Activated CD4-positive, CD25-positive, alpha-beta regulatory T cell (primary cell): ENCODE data around the gene ISG15.

Experiments
- DNase-seq, 4 experiments: peaks; one replicate each; lab custom pipeline; 2025; lab: John Stamatoyannopoulos, UW

ISG15 gene

DNA sequence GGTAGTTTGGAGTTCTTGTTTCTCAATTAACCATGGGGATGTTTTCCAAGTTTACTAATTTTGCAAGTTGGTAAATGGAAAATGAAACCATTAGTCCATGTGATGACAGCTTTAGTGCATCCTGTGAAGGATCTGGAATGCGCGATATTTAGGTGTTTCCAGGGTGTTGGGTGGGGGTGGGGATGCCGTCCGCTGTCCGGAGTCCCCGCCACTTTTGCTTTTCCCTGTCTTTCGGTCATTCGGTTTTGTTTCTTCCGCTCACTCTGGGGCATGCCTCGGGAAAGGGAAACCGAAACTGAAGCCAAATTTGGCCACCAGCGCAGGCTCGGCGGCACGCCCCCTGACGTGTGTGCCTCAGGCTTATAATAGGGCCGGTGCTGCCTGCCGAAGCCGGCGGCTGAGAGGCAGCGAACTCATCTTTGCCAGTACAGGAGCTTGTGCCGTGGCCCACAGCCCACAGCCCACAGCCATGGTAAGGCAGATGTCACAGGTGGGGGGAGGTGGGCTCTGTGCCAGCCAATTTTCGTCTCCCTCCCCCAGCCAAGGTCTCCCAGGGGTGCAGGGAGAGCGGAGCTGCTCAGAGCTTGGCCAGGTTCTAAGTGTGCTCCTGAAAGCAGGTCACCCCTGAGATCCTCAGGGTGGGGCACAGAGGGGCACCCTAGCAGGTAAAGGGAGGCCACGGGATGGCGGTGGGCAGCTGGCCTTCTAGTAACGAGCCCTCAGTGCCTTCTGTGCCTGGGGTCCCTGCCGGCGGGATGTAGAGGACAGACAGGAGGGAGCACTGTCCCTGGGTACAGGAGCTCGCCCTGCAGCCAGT lies at the start of gene ISG15:
Gene ISG15, plus strand, starts transcription at position 393 of the 817 bp plus-strand sequence. Its CDS starts 77 bp downstream, at position 470.
- peak; percentile 58 to 89 (median 80) for DNase-seq

DNA sequence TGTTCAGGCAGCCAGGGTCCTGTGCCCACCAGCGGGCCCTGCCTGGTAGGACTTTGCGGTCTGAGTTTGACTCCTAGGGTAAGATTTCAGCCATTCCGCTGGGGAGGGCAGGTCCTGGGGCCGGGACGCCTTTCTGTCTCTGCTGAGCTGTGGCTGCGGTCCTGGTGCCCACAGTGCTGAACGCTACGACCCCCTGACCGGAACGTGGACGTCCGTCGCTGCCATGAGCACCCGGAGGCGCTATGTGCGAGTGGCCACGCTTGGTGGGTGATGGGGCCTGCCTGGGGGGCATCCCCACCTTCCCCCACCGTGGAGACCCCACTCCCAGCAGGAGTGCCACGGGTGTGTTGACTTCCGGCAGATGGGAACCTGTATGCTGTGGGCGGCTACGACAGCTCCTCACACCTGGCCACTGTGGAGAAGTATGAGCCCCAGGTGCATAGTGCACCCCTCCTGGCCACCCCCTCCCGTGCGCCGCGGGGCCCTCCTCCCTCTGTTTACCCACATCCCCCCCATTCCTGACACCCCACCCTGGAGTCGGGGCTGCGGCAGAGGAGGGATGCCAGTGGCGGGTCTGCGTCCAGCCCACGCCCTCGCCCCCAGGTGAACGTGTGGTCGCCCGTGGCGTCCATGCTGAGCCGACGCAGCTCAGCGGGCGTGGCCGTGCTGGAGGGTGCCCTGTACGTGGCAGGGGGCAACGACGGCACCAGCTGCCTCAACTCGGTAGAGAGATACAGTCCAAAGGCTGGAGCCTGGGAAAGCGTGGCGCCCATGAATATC lies 49.4 kb upstream of the ISG15 start:
- DNase-seq = no peak

DNA sequence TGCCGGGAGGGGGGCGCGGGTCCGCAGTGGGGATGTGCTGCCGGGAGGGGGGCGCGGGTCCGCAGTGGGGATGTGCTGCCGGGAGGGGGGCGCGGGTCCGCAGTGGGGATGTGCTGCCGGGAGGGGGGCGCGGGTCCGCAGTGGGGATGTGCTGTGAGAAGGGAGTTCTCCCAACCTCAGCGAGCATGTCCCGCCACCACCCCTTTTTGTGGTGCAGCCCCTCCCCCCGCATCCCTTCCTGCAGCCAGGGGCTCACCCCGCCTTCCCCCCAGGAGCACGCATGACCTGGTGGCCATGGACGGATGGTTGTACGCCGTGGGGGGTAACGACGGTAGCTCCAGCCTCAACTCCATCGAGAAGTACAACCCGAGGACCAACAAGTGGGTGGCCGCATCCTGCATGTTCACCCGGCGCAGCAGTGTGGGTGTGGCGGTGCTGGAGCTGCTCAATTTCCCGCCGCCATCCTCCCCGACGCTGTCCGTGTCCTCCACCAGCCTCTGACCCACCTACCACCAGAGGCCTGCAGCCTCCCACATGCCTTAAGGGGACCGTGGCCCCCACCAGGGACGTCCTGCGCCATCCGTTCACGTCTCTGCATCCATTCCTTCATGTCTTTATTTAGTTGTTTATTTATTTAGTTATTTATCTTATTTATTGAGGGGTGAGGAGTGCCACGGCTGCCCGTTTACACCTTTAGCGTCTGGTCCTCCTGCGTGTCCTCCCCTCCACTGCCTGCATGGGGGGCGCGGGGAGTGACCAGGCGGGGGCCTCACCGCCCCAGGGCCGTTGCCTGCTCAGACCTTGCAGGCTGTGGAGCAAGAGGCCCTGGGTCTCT lies 48.4 kb upstream of the ISG15 start:
- DNase-seq = no peak

DNA sequence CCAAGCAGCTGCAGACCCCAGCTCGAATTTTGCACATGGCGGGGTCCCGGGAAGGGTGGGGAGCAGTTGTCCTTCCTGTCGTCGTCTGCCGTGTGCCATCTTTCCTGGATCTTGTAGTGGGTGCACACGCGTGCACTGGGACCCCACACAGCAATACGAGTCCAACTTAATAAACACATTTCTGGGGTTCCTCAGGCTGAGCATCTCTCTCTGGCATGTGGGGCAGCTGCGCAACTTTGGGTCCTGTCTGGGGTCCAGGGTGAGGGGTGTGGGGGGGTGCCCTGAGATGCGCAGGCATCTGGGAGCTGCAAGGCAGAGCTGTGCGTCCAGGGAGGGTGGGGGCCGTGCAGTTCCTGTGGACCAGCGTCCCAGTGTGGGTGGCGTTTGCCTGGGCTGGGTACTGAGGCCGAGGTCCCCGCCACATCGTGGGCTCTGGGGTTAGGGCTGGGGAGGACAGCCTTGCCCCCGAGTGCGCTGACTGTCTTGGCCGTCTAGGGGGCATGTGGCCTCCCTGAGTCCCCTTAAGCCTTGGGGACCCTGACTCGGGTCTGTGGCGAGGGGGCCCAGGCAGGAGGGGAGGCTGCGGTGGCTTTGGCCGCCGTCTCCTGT lies 47.7 kb upstream of the ISG15 start:
- no peak for DNase-seq

DNA sequence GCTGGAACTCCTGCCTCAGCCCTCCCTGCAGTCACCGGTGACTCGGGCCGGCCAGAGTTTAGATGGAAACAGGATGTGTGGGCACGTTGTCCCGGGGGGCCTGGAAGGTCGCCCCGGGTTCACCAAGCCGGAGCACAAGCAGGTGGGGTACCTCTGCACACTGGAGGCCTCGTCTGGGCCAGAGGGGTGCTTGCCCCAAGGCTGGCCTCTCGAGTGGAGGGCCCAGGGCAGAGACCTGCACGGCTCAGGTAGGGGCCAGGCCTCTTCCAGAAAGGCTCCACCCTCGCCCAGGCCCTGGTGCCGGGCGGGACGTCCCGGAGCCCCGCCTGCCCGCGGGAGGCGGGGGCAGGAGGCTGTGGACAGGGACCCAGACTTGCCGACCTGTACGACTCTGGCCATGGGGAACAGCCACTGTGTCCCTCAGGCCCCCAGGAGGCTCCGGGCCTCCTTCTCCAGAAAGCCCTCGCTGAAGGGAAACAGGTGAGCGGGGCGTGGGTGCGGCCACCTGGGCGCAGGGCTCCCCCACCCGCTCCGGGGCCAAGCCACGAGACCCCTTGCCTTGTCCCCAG lies 47.1 kb upstream of the ISG15 start, which contains the start of gene PLEKHN1:
Gene PLEKHN1, plus strand, starts transcription at position 348 of the 569 bp plus-strand sequence. Its CDS starts 50 bp downstream, at position 398.
- no peak for DNase-seq

DNA sequence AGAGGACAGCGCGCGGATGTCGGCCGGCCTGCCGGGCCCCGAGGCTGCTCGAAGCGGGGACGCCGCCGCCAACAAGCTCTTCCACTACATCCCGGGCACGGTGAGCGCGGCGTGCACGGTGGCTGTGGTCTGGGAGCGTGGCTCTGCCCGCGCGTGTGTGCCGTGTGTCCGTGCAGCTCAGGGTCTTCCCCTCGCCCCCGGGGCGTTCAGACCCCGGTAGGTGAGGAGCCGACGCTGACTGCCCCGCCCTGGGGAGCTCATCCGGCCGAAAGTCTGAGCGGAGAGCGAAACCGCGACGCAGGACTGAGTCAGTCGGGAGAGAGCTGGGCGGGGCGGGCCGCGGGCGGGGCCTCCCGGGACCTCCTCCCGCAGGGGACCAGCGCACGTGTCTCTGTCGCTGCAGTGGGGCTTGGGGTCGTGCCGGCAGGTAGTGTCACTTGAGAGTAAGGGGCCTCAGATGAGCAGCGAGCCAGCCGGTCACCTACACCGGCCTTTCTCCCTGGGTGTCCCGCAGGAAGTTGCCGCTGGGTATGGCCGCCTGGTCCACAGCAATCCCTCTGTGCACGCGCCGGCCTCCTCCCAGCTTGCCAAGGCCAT lies 46.5 kb upstream of the ISG15 start:
- peak; percentile 61 to 79 (median 70) for DNase-seq

DNA sequence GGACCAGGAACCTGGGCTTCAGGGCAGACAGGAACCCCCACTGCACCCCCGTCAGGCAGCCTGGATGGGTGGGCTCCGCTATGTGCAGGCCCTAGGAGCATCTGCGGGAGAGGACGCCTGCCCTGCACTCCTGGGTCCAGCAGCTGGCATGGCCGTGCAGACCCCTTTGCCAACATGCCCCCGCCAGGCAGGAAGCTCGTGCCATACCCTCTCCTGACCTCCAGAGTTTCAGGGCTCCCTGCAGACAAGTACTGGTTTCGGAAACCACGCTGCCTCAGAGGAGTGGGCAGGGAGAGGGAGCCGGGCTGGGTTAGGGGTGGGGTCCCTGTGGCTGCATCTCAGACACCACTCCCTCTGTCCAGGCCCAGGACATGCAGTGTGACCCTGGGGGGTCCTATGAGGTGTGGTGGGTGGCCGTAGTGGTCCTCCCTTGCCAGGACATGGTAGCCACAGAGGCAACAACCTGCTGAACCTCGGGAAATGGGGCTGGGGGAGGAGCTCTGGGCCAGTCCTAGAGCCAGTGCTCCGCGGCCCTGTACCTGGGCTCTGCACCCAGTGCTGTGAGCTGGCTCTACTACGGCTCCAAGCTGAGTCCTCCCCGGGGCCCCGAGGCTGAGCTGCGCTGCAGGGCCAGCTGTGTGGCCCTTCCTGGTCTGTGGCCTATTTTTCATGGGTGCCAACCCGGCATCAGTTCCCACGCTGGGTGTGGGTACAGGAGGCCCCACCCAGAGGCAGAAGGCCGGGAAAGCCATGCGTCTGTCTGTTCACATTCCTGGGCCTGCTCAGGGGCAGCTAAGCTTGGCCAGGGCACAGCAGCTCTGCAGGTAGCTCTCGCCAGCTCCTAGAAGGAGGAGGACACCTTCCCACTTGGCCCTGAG lies 45.6 kb upstream of the ISG15 start:
- DNase-seq = no peak

DNA sequence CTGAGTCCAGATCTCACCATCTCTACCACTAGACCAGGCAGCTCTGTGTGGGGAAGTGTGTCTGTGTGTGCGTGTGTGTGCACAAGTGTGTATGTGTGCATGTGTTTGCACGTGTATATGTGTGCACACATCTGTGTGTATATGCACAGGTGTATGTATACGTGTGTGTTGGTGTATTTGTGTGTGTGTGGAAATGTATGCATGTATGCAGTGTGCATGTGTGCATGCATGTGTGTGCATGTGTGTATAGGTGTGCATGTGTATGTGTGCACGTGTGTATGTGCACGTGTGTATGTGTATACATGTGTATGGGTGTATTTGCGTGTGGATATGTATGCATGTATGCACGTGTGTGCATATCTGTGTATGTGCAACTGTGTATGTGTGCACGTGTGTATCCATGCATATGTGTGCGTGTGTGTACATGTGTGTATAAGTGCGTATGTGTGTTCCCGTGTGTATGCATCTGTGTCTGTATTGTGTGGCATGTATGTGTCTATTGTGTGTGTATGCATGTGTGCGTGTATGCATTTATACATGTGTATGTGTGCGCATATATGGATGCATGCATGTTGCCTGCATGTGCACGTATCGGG lies 43.9 kb upstream of the ISG15 start:
- no peak for DNase-seq

DNA sequence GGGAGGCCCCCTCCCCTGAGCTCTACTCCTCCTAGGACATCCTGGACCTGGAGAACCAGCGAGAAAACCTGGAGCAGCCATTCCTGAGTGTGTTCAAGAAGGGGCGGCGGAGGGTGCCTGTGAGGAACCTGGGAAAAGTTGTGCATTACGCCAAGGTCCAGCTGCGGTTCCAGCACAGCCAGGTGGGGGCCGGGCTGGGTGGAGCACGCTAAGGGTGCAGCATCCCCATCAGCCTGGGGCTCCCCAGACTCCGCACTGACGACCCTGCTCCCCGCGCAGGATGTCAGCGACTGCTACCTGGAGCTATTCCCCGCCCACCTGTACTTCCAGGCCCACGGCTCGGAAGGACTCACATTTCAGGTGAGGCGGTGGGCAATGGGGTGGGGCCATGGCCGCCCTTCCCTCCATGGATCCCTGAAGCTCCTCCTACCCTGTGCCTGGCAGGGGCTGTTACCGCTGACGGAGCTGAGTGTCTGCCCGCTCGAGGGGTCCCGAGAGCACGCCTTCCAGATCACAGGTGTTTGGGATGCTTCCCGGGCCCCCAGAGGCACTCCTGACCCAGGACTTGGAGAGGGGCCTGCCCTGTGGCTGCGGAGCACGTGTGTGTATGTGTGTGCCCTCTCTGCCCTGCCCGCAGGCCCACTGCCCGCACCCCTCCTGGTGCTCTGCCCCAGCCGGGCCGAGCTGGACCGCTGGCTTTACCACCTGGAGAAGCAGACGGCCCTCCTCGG lies 42.9 kb upstream of the ISG15 start:
- no peak for DNase-seq

DNA sequence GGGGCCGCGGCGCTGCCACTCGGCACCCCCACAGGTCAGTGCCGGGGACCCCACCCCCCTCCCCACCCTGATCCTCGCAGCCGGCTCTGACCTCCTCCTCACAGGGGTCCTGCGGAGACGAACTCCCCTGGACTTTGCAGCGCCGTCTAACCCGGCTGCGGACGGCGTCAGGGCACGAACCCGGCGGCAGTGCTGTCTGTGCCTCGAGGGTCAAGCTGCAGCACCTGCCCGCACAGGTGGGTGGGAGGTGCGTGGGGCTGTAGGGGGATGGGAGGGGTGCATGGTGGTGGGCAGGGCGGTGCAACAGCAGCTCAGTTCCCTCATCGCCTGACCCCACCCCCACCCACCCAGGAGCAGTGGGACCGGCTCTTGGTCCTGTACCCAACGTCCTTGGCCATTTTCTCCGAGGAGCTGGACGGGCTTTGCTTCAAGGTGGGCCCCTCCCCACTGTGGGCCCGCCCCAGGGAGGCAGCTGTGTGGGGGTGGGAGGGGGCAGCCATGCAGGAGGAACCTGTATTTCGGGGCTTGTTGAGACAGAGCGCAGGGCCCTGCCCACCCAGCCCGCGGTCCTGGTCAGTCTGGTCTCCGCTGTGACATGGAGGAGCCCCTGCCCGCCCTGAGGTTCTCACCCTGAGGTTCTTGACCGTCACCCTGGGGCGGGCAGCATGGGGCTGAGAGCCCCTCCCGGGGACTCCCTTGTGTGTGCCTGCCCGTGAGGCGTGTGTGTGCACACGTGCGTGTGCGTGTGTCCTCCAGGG lies 42.1 kb upstream of the ISG15 start:
- no peak for DNase-seq

DNA sequence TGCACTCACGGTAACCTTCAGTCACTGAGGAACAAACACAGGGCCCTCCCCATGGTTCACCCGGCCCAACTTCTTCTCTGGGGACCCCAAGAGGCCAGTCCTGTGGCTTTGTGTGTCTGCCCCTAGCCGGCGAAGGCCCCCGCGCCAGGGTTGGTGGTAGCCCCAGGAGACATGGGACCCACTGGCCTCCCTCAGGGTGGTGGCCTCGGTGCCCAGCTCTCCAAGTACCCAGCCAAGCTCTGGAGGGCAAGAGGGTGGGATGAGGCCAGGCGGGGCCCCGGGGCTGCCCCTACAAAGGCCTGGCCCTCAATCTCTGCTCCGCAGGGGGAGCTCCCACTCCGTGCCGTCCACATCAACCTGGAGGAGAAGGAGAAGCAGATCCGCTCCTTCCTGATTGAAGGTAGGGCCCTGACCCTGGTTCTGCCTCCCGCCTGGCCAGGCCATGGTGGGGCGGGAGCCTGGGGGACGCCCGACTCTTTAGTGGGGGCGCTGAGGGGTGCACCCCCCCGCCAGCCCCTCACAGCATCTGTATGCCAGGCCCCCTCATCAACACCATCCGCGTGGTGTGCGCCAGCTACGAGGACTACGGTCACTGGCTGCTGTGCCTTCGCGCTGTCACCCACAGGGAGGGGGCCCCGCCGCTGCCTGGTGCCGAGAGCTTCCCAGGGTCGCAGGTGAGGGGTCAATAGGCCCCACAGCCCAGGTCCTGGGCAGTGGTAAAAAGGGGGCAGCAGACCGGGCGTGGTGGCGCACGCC lies 41.4 kb upstream of the ISG15 start:
- no peak for DNase-seq

DNA sequence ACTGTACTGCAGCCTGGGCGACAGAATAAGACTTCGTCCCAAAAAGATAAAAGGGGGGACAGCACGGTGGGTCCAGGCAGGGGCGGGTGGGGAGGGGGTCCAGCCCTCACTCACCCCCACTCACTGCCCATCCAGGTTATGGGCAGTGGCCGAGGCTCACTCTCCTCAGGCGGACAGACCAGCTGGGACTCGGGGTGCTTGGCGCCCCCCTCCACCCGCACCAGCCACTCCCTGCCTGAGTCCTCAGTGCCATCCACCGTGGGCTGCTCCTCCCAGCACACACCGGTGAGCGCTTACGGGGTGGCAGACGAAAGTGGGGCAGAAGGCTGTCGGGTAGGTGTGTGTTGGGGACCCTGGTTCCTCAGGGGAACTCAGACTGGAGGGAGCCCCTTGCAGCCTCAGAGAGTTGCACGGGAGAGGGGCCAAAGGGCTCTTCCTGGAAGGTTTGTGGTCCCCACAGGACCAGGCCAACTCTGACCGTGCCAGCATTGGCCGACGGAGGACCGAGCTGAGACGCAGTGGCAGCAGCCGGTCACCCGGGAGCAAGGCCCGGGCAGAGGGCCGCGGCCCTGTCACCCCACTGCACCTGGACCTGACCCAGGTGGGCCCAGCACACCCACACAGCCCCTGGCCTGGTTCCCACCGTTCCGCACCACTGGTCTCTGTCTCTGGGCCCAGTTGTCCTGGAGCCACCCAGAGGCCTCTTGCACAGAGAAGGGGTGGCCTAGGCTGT lies 40.4 kb upstream of the ISG15 start:
- no peak for DNase-seq

DNA sequence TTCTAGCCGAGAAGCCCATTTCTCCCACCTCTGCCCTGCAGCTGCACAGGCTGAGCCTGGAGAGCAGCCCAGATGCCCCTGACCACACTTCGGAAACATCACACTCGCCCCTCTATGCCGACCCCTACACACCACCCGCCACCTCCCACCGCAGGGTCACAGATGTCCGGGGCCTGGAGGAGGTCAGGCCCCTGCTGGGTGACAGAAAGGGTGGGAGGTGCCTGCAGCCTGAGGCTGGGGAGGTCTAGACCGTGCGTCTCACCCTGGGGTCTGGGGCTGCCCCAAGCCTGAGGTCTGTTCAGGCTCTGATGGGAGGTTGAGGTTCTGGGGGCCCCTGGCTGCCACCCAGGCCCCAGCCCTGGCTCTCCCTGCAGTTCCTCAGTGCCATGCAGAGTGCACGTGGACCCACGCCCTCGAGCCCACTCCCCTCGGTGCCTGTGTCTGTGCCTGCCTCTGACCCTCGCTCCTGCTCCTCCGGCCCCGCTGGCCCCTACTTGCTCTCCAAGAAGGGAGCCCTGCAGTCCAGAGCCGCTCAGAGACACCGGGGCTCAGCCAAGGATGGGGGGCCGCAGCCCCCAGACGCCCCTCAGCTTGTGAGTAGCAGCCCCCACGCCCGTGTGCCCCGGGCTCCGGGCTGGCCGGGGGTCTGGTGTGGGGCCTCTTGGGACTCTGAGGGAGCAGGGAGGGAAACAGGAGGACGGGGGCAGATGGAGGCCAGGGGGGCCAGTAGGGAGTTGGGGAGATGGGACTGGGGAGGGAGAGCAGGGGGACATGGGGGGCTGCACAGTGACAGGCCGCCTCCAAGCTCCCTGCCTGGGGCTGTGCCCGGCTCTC lies 39.6 kb upstream of the ISG15 start:
- DNase-seq = no peak

DNA sequence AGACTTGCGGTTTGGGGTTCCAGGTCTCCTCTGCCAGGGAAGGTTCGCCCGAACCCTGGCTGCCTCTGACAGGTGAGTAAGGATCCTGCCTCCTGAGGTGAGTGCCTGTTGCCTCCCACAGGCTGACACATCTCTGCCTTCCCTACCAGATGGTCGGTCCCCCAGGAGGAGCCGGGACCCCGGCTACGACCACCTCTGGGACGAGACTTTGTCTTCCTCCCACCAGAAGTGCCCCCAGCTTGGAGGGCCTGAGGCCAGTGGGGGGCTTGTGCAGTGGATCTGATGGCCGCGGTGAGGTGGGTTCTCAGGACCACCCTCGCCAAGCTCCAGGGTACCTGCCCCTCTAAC lies 39.0 kb upstream of the ISG15 start:
- no peak for DNase-seq

DNA sequence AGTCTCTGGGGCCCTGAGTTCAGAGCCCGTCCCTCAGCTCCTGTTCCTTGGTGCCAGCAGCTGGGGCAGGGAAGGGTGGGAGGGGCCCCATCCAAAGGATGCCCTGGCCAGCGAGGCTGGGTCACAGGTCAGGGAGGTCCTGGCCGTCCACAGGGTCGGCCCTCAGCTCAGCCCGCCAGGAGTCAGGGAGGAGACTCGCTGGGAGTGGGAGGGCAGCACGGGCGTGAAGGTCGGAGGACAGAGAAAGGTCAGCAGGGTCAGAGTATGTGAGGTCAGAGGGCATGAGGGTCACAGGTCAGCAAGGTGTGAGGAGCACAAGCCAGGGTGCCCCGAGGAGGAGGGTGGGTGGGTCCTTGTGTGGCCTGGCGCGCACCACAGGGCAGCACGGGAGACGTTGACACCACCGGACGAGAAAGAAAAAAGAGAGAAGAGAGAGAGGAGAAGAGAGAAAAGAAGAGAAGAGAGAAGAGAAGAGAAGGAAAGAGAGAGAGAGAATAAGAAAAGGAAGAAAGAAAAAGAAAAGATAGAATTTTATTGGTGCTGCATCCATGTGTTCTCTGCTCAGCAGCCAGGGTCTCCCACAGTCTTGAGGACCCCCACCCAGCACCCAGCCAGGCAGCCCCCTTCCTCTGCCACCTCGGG lies 38.5 kb upstream of the ISG15 start:
- DNase-seq = no peak
